Lower leg skin (tissue), 3 donors: ENCODE results near the gene FCN2.

Experiments
- CTCF ChIP-seq, 3 donors: fragments of 450-650 bp; IDR thresholded peaks; one replicate each; pipeline ENCODE4 v1.5.1; 2016; ENCODE audit warnings: antibody characterized with exemption in 3 of 3, mild to moderate bottlenecking in 3 of 3, moderate library complexity in 2 of 3
- POLR2A ChIP-seq, 2 donors: fragments of 450-650 bp; IDR thresholded peaks; one replicate each; pipeline ENCODE4 v1.6.1; 2016 to 2017; ENCODE audit warnings: antibody characterized with exemption in 2 of 2, mild to moderate bottlenecking in 1 of 2, moderate library complexity in 1 of 2

- no peak for TF ChIP-seq POLR2A (IDR thresholded peaks at IDR 0.05)
- no peak for TF ChIP-seq CTCF (IDR thresholded peaks at IDR 0.05)
Measured at GRCh38 chr9:134889386-134890154, 9.0 kb downstream of the FCN2 start.
